Fibroblast of skin of right quadriceps (primary cell): ENCODE data around the gene GAS7.

ENCODE experiments used
- DNase-seq: peaks from one replicate; pipeline ENCODE4 v3.0.0-alpha.2; 2013

The GAS7 gene

GRCh38 chr17:10170233-10170632 lies 28.2 kb downstream of the GAS7 start:
- no peak for DNase-seq

GRCh38 chr17:10169290-10169689 lies 29.1 kb downstream of the GAS7 start:
- DNase-seq: no peak

GRCh38 chr17:10166176-10166935 lies 32.0 kb downstream of the GAS7 start:
- peak; percentile 46 for DNase-seq

GRCh38 chr17:10162096-10162495 lies 36.3 kb downstream of the GAS7 start:
- no peak for DNase-seq

- DNase-seq: no peak
Measured at GRCh38 chr17:10161386-10161785, 37.0 kb downstream of the GAS7 start.

- no peak for DNase-seq
Measured at GRCh38 chr17:10156948-10157607, 41.3 kb downstream of the GAS7 start.

- no peak for DNase-seq
Measured at GRCh38 chr17:10156599-10156947, 41.8 kb downstream of the GAS7 start.

- DNase-seq: no peak
Measured at GRCh38 chr17:10156077-10156435, 42.4 kb downstream of the GAS7 start.

GRCh38 chr17:10155371-10156076 lies 42.9 kb downstream of the GAS7 start:
- peak; percentile 83 for DNase-seq

- DNase-seq: no peak
Measured at GRCh38 chr17:10151667-10152496, 46.5 kb downstream of the GAS7 start.

- peak; percentile 89 for DNase-seq
Measured at GRCh38 chr17:10149573-10150399, 48.6 kb downstream of the GAS7 start.

- no peak for DNase-seq
Measured at GRCh38 chr17:10147761-10148415, 50.5 kb downstream of the GAS7 start.

- no peak for DNase-seq
Measured at GRCh38 chr17:10147040-10147439, 51.4 kb downstream of the GAS7 start.

- DNase-seq: no peak
Measured at GRCh38 chr17:10144982-10145381, 53.4 kb downstream of the GAS7 start.

- DNase-seq: no peak
Measured at GRCh38 chr17:10144456-10144855, 54.0 kb downstream of the GAS7 start.

- DNase-seq: no peak
Measured at GRCh38 chr17:10141436-10141835, 57.0 kb downstream of the GAS7 start.

GRCh38 chr17:10139577-10139976 lies 58.8 kb downstream of the GAS7 start:
- no peak for DNase-seq

GRCh38 chr17:10136258-10136981 lies 62.0 kb downstream of the GAS7 start:
- no peak for DNase-seq

GRCh38 chr17:10135539-10136257 lies 62.7 kb downstream of the GAS7 start:
- peak; percentile 84 for DNase-seq

- peak; percentile 70 for DNase-seq
Measured at GRCh38 chr17:10130677-10131076, 67.7 kb downstream of the GAS7 start.
